WTC11 (cell line): ENCODE measurements around the gene DSE. TPM values are rescaled to one million over a fixed set of nuclear protein-coding genes. Genes with fewer than 3 reads are reported as not detected.

Experiments
- ATAC-seq: fragments of 200-7000 bp; cut with Tn5 transposase; 2 replicates; pipeline ENCODE4 v1.10.0; 2021; ENCODE audit warnings: mild to moderate bottlenecking, moderate library complexity
- CTCF ChIA-PET: fragments of 300-600 bp; sonication (Branson Sonifier 250); formaldehyde crosslinking; loops from one replicate; lab custom pipeline; 2021; ENCODE audit warnings: antibody characterized with exemption; lab: Charles Lee
- POLR2A ChIA-PET: fragments of 350-600 bp; sonication (Branson Sonifier 250); formaldehyde crosslinking; loops from one replicate; lab custom pipeline; 2021; ENCODE audit warnings: antibody characterized with exemption; lab: Charles Lee
- DNase-seq: peaks from one replicate; pipeline ENCODE4 v3.0.0; 2021; ENCODE audit warnings: low spot score
- H3K27ac Mint-ChIP-seq: 2 replicates; pipeline ENCODE4 v1.8.0; 2021; ENCODE audit warnings: mixed read lengths
- H3K27me3 Mint-ChIP-seq: 2 replicates; pipeline ENCODE4 v1.8.0; 2021; ENCODE audit warnings: low read depth, mild to moderate bottlenecking, moderate library complexity, mixed read lengths
- H3K36me3 Mint-ChIP-seq: 2 replicates; pipeline ENCODE4 v1.8.0; 2021; ENCODE audit warnings: mixed read lengths
- H3K4me1 Mint-ChIP-seq: 2 replicates; pipeline ENCODE4 v1.8.0; 2022; ENCODE audit warnings: mixed read lengths
- H3K4me3 Mint-ChIP-seq: 2 replicates; pipeline ENCODE4 v1.8.0; 2021; ENCODE audit warnings: mild to moderate bottlenecking, moderate library complexity, mixed read lengths
- H3K9me3 Mint-ChIP-seq: 2 replicates; pipeline ENCODE4 v1.8.0; 2021; ENCODE audit warnings: mixed read lengths
- ATF1 ChIP-seq: sonication (generic); formaldehyde crosslinking; IDR thresholded peaks from 2 replicates; pipeline ENCODE4 v1.8.1; 2023; ENCODE audit warnings: mild to moderate bottlenecking, moderate library complexity, missing genetic modification reagents
- ATF2 ChIP-seq: sonication (generic); formaldehyde crosslinking; IDR thresholded peaks from 2 replicates; pipeline ENCODE4 v1.8.1; 2022; ENCODE audit warnings: low read depth, missing genetic modification reagents, borderline replicate concordance
- ATF6 ChIP-seq: sonication (generic); formaldehyde crosslinking; IDR thresholded peaks from 2 replicates; pipeline ENCODE4 v1.8.1; 2023; ENCODE audit warnings: mild to moderate bottlenecking, missing genetic modification reagents
- CREB1 ChIP-seq: sonication (generic); formaldehyde crosslinking; IDR thresholded peaks from 2 replicates; pipeline ENCODE4 v1.8.0; 2023; ENCODE audit warnings: mild to moderate bottlenecking, missing genetic modification reagents
- CTCF ChIP-seq: fragments of 200-600 bp; IDR thresholded peaks from 2 replicates; pipeline ENCODE4 v1.8.0; 2022; ENCODE audit warnings: antibody characterized with exemption
- E2F1 ChIP-seq: sonication (generic); formaldehyde crosslinking; IDR thresholded peaks from 2 replicates; pipeline ENCODE4 v1.8.0; 2022; ENCODE audit warnings: mild to moderate bottlenecking, missing genetic modification reagents
- EMX1 ChIP-seq: fragments of 250-450 bp; sonication (Bioruptor Pico); IDR thresholded peaks from 2 replicates; pipeline ENCODE4 v1.8.0; 2021; ENCODE audit warnings: mild to moderate bottlenecking
- FOXJ3 ChIP-seq: sonication (generic); formaldehyde crosslinking; IDR thresholded peaks from 2 replicates; pipeline ENCODE4 v1.9.0; 2021; ENCODE audit warnings: missing genetic modification reagents, mild to moderate bottlenecking, borderline replicate concordance
- GTF2I ChIP-seq: fragments of 250-450 bp; sonication (Bioruptor Pico); conservative IDR thresholded peaks from 2 replicates; pipeline ENCODE4 v1.4.0; 2021; ENCODE audit warnings: mild to moderate bottlenecking
- JUN ChIP-seq: sonication (generic); formaldehyde crosslinking; IDR thresholded peaks from 2 replicates; pipeline ENCODE4 v1.8.0; 2023; ENCODE audit warnings: mild to moderate bottlenecking, missing genetic modification reagents
- KAT7 ChIP-seq: sonication (generic); formaldehyde crosslinking; IDR thresholded peaks from 2 replicates; pipeline ENCODE4 v1.8.1; 2023; ENCODE audit warnings: missing genetic modification reagents, mild to moderate bottlenecking, borderline replicate concordance
- MAX ChIP-seq: sonication (generic); formaldehyde crosslinking; IDR thresholded peaks from 2 replicates; pipeline ENCODE4 v1.8.0; 2022; ENCODE audit warnings: mild to moderate bottlenecking, missing genetic modification reagents
- MXD4 ChIP-seq: fragments of 250-450 bp; sonication (Bioruptor Pico); IDR thresholded peaks from 2 replicates; pipeline ENCODE4 v1.8.0; 2021; ENCODE audit warnings: mild to moderate bottlenecking, moderate library complexity, borderline replicate concordance
- OVOL2 ChIP-seq: fragments of 250-450 bp; sonication (Bioruptor Pico); IDR thresholded peaks from 2 replicates; pipeline ENCODE4 v1.9.0; 2021; ENCODE audit warnings: mild to moderate bottlenecking, borderline replicate concordance
- PREB ChIP-seq: sonication (generic); formaldehyde crosslinking; IDR thresholded peaks from 2 replicates; pipeline ENCODE4 v1.8.1; 2022; ENCODE audit warnings: mild to moderate bottlenecking, missing genetic modification reagents, moderate library complexity, borderline replicate concordance
- PRRX2 ChIP-seq: fragments of 250-450 bp; sonication (Bioruptor Pico); IDR thresholded peaks from 2 replicates; pipeline ENCODE4 v1.8.0; 2021; ENCODE audit warnings: mild to moderate bottlenecking
- ZNF317 ChIP-seq: sonication (generic); formaldehyde crosslinking; IDR thresholded peaks from 2 replicates; pipeline ENCODE4 v1.8.1; 2023; ENCODE audit warnings: low read depth, mild to moderate bottlenecking, moderate library complexity, missing genetic modification reagents, borderline replicate concordance
- ZNF396 ChIP-seq: fragments of 250-450 bp; sonication (Bioruptor Pico); IDR thresholded peaks from 2 replicates; pipeline ENCODE4 v1.8.0; 2021; ENCODE audit warnings: mild to moderate bottlenecking, moderate library complexity, borderline replicate concordance
- ZNF425 ChIP-seq: fragments of 250-450 bp; sonication (Bioruptor Pico); conservative IDR thresholded peaks from 2 replicates; pipeline ENCODE4 v1.9.0; 2021; ENCODE audit warnings: mild to moderate bottlenecking
- total RNA-seq: library from RNA; stranded (reverse); gene quantifications from 3 replicates; pipeline ENCODE4 v1.2.3, GENCODE V29; 2021

The DSE gene
- total RNA-seq, 1 experiment from 2014 or later = 78.3 TPM

GRCh38 chr6:116371918-116372209 is 1.1 kb downstream of the DSE start (continued):
- TF ChIP-seq EMX1 = no peak
- TF ChIP-seq GTF2I (CRISPR knock-in tag) = no peak

GRCh38 chr6:116373300-116373699 is 2.6 kb downstream of the DSE start:
- Mint-ChIP-seq H3K36me3 (0 out of 2 replicates have a peak, but pooled peaks cover 7% of the 10 kb centered on the region), H3K4me1 (peaks cover 61% of the 10 kb centered on the region), H3K9me3 (no peaks in the 10 kb centered on the region), H3K27me3 (no peaks in the 10 kb centered on the region), H3K27ac (no peak overlapping the region), H3K4me3 (no peak overlapping the region)
- CTCF ChIA-PET = no interaction called here
- ATAC-seq (no peak), DNase-seq (no peak)
- POLR2A ChIA-PET = no interaction called here
- no peak for TF ChIP-seq CREB1
- TF ChIP-seq MAX = no peak
- no peak for TF ChIP-seq MXD4 (CRISPR knock-in tag)
- TF ChIP-seq PREB (CRISPR knock-in tag) = no peak
- TF ChIP-seq ZNF425 = no peak
- no peak for TF ChIP-seq JUN
- TF ChIP-seq ZNF396 (CRISPR knock-in tag) = no peak
- TF ChIP-seq, all 79 proteins: peak for 0

- ChIA-PET CTCF (no interaction called here), POLR2A (no interaction called here)
- ATAC-seq = no peak
- no peaks in the 10 kb centered on the region for H3K9me3 Mint-ChIP-seq
- H3K27me3 Mint-ChIP-seq = no peaks in the 10 kb centered on the region
- H3K36me3 Mint-ChIP-seq = 0 out of 2 replicates have a peak, but pooled peaks cover 7% of the 10 kb centered on the region
- no peak overlapping the region for H3K4me3 Mint-ChIP-seq
- no peak for DNase-seq
- H3K4me1 Mint-ChIP-seq = peaks cover 60% of the 10 kb centered on the region
- TF ChIP-seq KAT7 (no peak), ZNF317 (CRISPR knock-in tag) (no peak), CTCF (no peak), ATF6 (CRISPR knock-in tag) (no peak), OVOL2 (CRISPR knock-in tag) (no peak), ATF2 (CRISPR knock-in tag) (no peak), E2F1 (no peak), PRRX2 (CRISPR knock-in tag) (no peak), FOXJ3 (CRISPR knock-in tag) (no peak), ATF1 (no peak)
- H3K27ac Mint-ChIP-seq = no peak overlapping the region
Observed at GRCh38 chr6:116373940-116374339, 3.2 kb downstream of the DSE start.
